Esophagus squamous epithelium (tissue), 4 donors: Measurements from ENCODE around the gene CTNNA3.

ENCODE experiments used
- POLR2A ChIP-seq, 4 donors: fragments of 450-650 bp; IDR thresholded peaks; one replicate each; pipeline ENCODE4 v1.6.1; 2017; ENCODE audit warnings: antibody characterized with exemption in 4 of 4, mild to moderate bottlenecking in 4 of 4, moderate library complexity in 3 of 4
- TF ChIP-seq, protein P1 (sequence below), 6 experiments: fragments of 450-650 bp in 4 of 6; fragments of 200-600 bp in 2 of 6; sonication (generic) in 2 of 6; IDR thresholded peaks; one replicate each; pipeline ENCODE4 v1.5.1; 2016 to 2019; ENCODE audit warnings: antibody characterized with exemption in 6 of 6, mild to moderate bottlenecking in 4 of 6, moderate library complexity in 4 of 6

- TF ChIP-seq, protein P1, sequence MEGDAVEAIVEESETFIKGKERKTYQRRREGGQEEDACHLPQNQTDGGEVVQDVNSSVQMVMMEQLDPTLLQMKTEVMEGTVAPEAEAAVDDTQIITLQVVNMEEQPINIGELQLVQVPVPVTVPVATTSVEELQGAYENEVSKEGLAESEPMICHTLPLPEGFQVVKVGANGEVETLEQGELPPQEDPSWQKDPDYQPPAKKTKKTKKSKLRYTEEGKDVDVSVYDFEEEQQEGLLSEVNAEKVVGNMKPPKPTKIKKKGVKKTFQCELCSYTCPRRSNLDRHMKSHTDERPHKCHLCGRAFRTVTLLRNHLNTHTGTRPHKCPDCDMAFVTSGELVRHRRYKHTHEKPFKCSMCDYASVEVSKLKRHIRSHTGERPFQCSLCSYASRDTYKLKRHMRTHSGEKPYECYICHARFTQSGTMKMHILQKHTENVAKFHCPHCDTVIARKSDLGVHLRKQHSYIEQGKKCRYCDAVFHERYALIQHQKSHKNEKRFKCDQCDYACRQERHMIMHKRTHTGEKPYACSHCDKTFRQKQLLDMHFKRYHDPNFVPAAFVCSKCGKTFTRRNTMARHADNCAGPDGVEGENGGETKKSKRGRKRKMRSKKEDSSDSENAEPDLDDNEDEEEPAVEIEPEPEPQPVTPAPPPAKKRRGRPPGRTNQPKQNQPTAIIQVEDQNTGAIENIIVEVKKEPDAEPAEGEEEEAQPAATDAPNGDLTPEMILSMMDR (IDR thresholded peaks at IDR 0.05): no peak
- no peak for TF ChIP-seq POLR2A (IDR thresholded peaks at IDR 0.05)
Observed at GRCh38 chr10:66925373-66925772, 770.6 kb downstream of the CTNNA3 start.
